ENCODE measurements around the gene MUC5AC. TPM values are rescaled to one million over a fixed set of nuclear protein-coding genes. Genes with fewer than 3 reads are reported as not detected.

The MUC5AC gene
- total RNA-seq, 1 experiment from 2014 or later = 51.2 TPM

GRCh38 chr11:1217151-1217550 is 59.4 kb downstream of the MUC5AC start:
- TF ChIP-seq CTCF (IDR thresholded peaks at IDR 0.05; ENCODE audit: unreplicated experiment) = no peak
- Mint-ChIP-seq H3K4me1 (ENCODE audit: low read depth, unreplicated experiment) (no peaks in the 10 kb centered on the region), H3K27me3 (ENCODE audit: unreplicated experiment) (peaks cover 23% of the 10 kb centered on the region), H3K36me3 (ENCODE audit: insufficient read depth, unreplicated experiment) (peaks cover 5% of the 10 kb centered on the region), H3K9me3 (ENCODE audit: low read depth, unreplicated experiment) (no peaks in the 10 kb centered on the region), H3K27ac (ENCODE audit: unreplicated experiment) (no peak overlapping the region), H3K4me3 (ENCODE audit: low read depth, unreplicated experiment) (no peak overlapping the region)
- CTCF ChIA-PET = no interaction called here
- DNase-seq = no peak
- BruUV-seq (replicated peaks) = no TSS peak
- intact Hi-C loops (cut with micrococcal nuclease; ENCODE audit: unreplicated experiment) = no loop called here

GRCh38 chr11:1218256-1218787 is 60.6 kb downstream of the MUC5AC start:
- CTCF ChIA-PET = no interaction called here

GRCh38 chr11:1218788-1219445 is 61.2 kb downstream of the MUC5AC start:
- peaks cover 10% of the 10 kb centered on the region for H3K36me3 Mint-ChIP-seq (ENCODE audit: insufficient read depth, unreplicated experiment)

More at GRCh38 chr11:1218256-1218787, 60.6 kb downstream of the MUC5AC start:
- intact Hi-C loops (cut with micrococcal nuclease; ENCODE audit: unreplicated experiment) = no loop called here
- Mint-ChIP-seq H3K9me3 (ENCODE audit: low read depth, unreplicated experiment) (no peaks in the 10 kb centered on the region), H3K36me3 (ENCODE audit: insufficient read depth, unreplicated experiment) (peaks cover 6% of the 10 kb centered on the region), H3K27ac (ENCODE audit: unreplicated experiment) (no peak overlapping the region), H3K4me1 (ENCODE audit: low read depth, unreplicated experiment) (peaks cover 3% of the 10 kb centered on the region), H3K4me3 (ENCODE audit: low read depth, unreplicated experiment) (no peak overlapping the region), H3K27me3 (ENCODE audit: unreplicated experiment) (peaks cover 23% of the 10 kb centered on the region)
- DNase-seq = no peak
- BruUV-seq (replicated peaks) = no TSS peak
- TF ChIP-seq CTCF (IDR thresholded peaks at IDR 0.05; ENCODE audit: unreplicated experiment) = no peak

GRCh38 chr11:1219446-1219833 is 61.7 kb downstream of the MUC5AC start:
- Mint-ChIP-seq H3K27ac (ENCODE audit: unreplicated experiment) (no peak overlapping the region), H3K4me1 (ENCODE audit: low read depth, unreplicated experiment) (peaks cover 14% of the 10 kb centered on the region), H3K9me3 (ENCODE audit: low read depth, unreplicated experiment) (no peaks in the 10 kb centered on the region), H3K27me3 (ENCODE audit: unreplicated experiment) (peaks cover 31% of the 10 kb centered on the region), H3K36me3 (ENCODE audit: insufficient read depth, unreplicated experiment) (peaks cover 10% of the 10 kb centered on the region), H3K4me3 (ENCODE audit: low read depth, unreplicated experiment) (no peak overlapping the region)
- no TSS peak for BruUV-seq (replicated peaks)
- CTCF ChIA-PET = interaction anchor here (0.6 kb wide), 1 partner anchor 131 kb away, joined by 6 read pairs; no protein-coding TSS in a partner anchor
- DNase-seq = no peak
- intact Hi-C loops (cut with micrococcal nuclease; ENCODE audit: unreplicated experiment) = no loop called here
- TF ChIP-seq CTCF (IDR thresholded peaks at IDR 0.05; ENCODE audit: unreplicated experiment) = no peak

More at GRCh38 chr11:1218788-1219445, 61.2 kb downstream of the MUC5AC start:
- intact Hi-C loops (cut with micrococcal nuclease; ENCODE audit: unreplicated experiment) = no loop called here
- DNase-seq = no peak
- no TSS peak for BruUV-seq (replicated peaks)
- H3K4me3 Mint-ChIP-seq (ENCODE audit: low read depth, unreplicated experiment) = no peak overlapping the region
- H3K9me3 Mint-ChIP-seq (ENCODE audit: low read depth, unreplicated experiment) = no peaks in the 10 kb centered on the region
- peaks cover 9% of the 10 kb centered on the region for H3K4me1 Mint-ChIP-seq (ENCODE audit: low read depth, unreplicated experiment)
- no peak overlapping the region for H3K27ac Mint-ChIP-seq (ENCODE audit: unreplicated experiment)
- peaks cover 28% of the 10 kb centered on the region for H3K27me3 Mint-ChIP-seq (ENCODE audit: unreplicated experiment)
- CTCF ChIA-PET = interaction anchor here (0.6 kb wide), 1 partner anchor 18 kb away, joined by 3 read pairs; no protein-coding TSS in a partner anchor
- no peak for TF ChIP-seq CTCF (IDR thresholded peaks at IDR 0.05; ENCODE audit: unreplicated experiment)
